ENCODE results near the gene CHRNA9. TPM values are rescaled to one million over a fixed set of nuclear protein-coding genes. Genes with fewer than 3 reads are reported as not detected.

Gene CHRNA9
- total RNA-seq, 1 experiment from 2014 or later: not detected

GRCh38 chr4:40367451-40367850 lies 32.3 kb downstream of the CHRNA9 start:
- H3K36me3 Mint-ChIP-seq (ENCODE audit: insufficient read depth, unreplicated experiment): no peaks in the 10 kb centered on the region
- peaks cover 34% of the 10 kb centered on the region for H3K4me1 Mint-ChIP-seq (ENCODE audit: low read depth, unreplicated experiment)
- no peak for TF ChIP-seq CTCF (IDR thresholded peaks at IDR 0.05; ENCODE audit: unreplicated experiment)
- BruUV-seq (replicated peaks): no TSS peak
- no peaks in the 10 kb centered on the region for H3K9me3 Mint-ChIP-seq (ENCODE audit: low read depth, unreplicated experiment)
- H3K27me3 Mint-ChIP-seq (ENCODE audit: unreplicated experiment): no peaks in the 10 kb centered on the region
- no peak overlapping the region for H3K27ac Mint-ChIP-seq (ENCODE audit: unreplicated experiment)
- intact Hi-C loops (cut with micrococcal nuclease; ENCODE audit: unreplicated experiment): no loop called here
- H3K4me3 Mint-ChIP-seq (ENCODE audit: low read depth, unreplicated experiment): no peak overlapping the region
- CTCF ChIA-PET: no interaction called here
- DNase-seq: no peak

- CTCF ChIA-PET: interaction anchor here (0.6 kb wide), 1 partner anchor 141 kb away, joined by 3 read pairs; no protein-coding TSS in a partner anchor
- no peak overlapping the region for H3K27ac Mint-ChIP-seq (ENCODE audit: unreplicated experiment)
- intact Hi-C loops (cut with micrococcal nuclease; ENCODE audit: unreplicated experiment): no loop called here
- H3K9me3 Mint-ChIP-seq (ENCODE audit: low read depth, unreplicated experiment): no peaks in the 10 kb centered on the region
- H3K4me1 Mint-ChIP-seq (ENCODE audit: low read depth, unreplicated experiment): peaks cover 16% of the 10 kb centered on the region
- no peak overlapping the region for H3K4me3 Mint-ChIP-seq (ENCODE audit: low read depth, unreplicated experiment)
- no peaks in the 10 kb centered on the region for H3K36me3 Mint-ChIP-seq (ENCODE audit: insufficient read depth, unreplicated experiment)
- DNase-seq: no peak
- no peak for TF ChIP-seq CTCF (IDR thresholded peaks at IDR 0.05; ENCODE audit: unreplicated experiment)
- BruUV-seq (replicated peaks): no TSS peak
- H3K27me3 Mint-ChIP-seq (ENCODE audit: unreplicated experiment): no peaks in the 10 kb centered on the region
These were observed 34.5 kb downstream of the CHRNA9 start for GRCh38 chr4:40369437-40370274.

- no peaks in the 10 kb centered on the region for H3K27me3 Mint-ChIP-seq (ENCODE audit: unreplicated experiment)
- no TSS peak for BruUV-seq (replicated peaks)
- no peak overlapping the region for H3K27ac Mint-ChIP-seq (ENCODE audit: unreplicated experiment)
- DNase-seq: no peak
- H3K4me1 Mint-ChIP-seq (ENCODE audit: low read depth, unreplicated experiment): peaks cover 1% of the 10 kb centered on the region
- no peak for TF ChIP-seq CTCF (IDR thresholded peaks at IDR 0.05; ENCODE audit: unreplicated experiment)
- intact Hi-C loops (cut with micrococcal nuclease; ENCODE audit: unreplicated experiment): no loop called here
- CTCF ChIA-PET: interaction anchor here (0.5 kb wide), 1 partner anchor 827 kb away, joined by 3 read pairs; no protein-coding TSS in a partner anchor
- peaks cover 3% of the 10 kb centered on the region for H3K36me3 Mint-ChIP-seq (ENCODE audit: insufficient read depth, unreplicated experiment)
- H3K4me3 Mint-ChIP-seq (ENCODE audit: low read depth, unreplicated experiment): no peak overlapping the region
- no peaks in the 10 kb centered on the region for H3K9me3 Mint-ChIP-seq (ENCODE audit: low read depth, unreplicated experiment)
These were observed 37.5 kb downstream of the CHRNA9 start for GRCh38 chr4:40372651-40373050.

GRCh38 chr4:40373636-40374035 lies 38.5 kb downstream of the CHRNA9 start:
- peaks cover 8% of the 10 kb centered on the region for H3K36me3 Mint-ChIP-seq (ENCODE audit: insufficient read depth, unreplicated experiment)
- no peak overlapping the region for H3K27ac Mint-ChIP-seq (ENCODE audit: unreplicated experiment)
- H3K4me1 Mint-ChIP-seq (ENCODE audit: low read depth, unreplicated experiment): peaks cover 11% of the 10 kb centered on the region
- H3K9me3 Mint-ChIP-seq (ENCODE audit: low read depth, unreplicated experiment): no peaks in the 10 kb centered on the region
- H3K4me3 Mint-ChIP-seq (ENCODE audit: low read depth, unreplicated experiment): no peak overlapping the region
- H3K27me3 Mint-ChIP-seq (ENCODE audit: unreplicated experiment): no peaks in the 10 kb centered on the region
- intact Hi-C loops (cut with micrococcal nuclease; ENCODE audit: unreplicated experiment): no loop called here
- CTCF ChIA-PET: no interaction called here
- no peak for TF ChIP-seq CTCF (IDR thresholded peaks at IDR 0.05; ENCODE audit: unreplicated experiment)
- no peak for DNase-seq
- BruUV-seq (replicated peaks): no TSS peak

Measured in Calu3 (cell line).